Medulla oblongata (tissue), 1 donor: Measurements from ENCODE around the gene RAB25.

Experiments used
- DNase-seq: peaks from one replicate; pipeline ENCODE4 v3.0.0-alpha.2; 2015; ENCODE audit errors: extremely low spot score

RAB25 gene

GRCh38 chr1:156117414-156118176, 56.6 kb downstream of the RAB25 start:
- no peak for DNase-seq

GRCh38 chr1:156118177-156118868, 57.4 kb downstream of the RAB25 start:
- no peak for DNase-seq

GRCh38 chr1:156119503-156120209, 58.7 kb downstream of the RAB25 start:
- DNase-seq, result peak; percentile 79
